Lower lobe of right lung (tissue), 2 donors: ENCODE results near the gene SH3GL1. TPM values are rescaled to one million over a fixed set of nuclear protein-coding genes. Genes with fewer than 3 reads are reported as not detected.

Experiments used
- ATAC-seq, 2 donors: fragments of 200-7000 bp; cut with Tn5 transposase; one replicate each; pipeline ENCODE4 v1.9.1; 2020 to 2022; ENCODE audit warnings: mild to moderate bottlenecking in 2 of 2, moderate library complexity in 2 of 2
- DNase-seq: peaks from one replicate; pipeline ENCODE4 v3.0.0-alpha.2; 2020
- H3K27ac ChIP-seq: fragments of 200-600 bp; one replicate; pipeline ENCODE4 v1.8.0; 2022
- H3K27me3 ChIP-seq: fragments of 200-600 bp; one replicate; pipeline ENCODE4 v1.8.0; 2022; ENCODE audit warnings: low read depth
- H3K36me3 ChIP-seq: fragments of 200-600 bp; one replicate; pipeline ENCODE4 v1.8.0; 2022; ENCODE audit warnings: mild to moderate bottlenecking
- H3K4me1 ChIP-seq: fragments of 200-600 bp; one replicate; pipeline ENCODE4 v1.8.0; 2022
- H3K4me3 ChIP-seq: fragments of 200-600 bp; one replicate; pipeline ENCODE4 v1.8.0; 2022; ENCODE audit warnings: mild to moderate bottlenecking
- H3K9me3 ChIP-seq: fragments of 200-600 bp; one replicate; pipeline ENCODE4 v1.8.0; 2022
- intact Hi-C: fragments of 100-400 bp; cut with DNase I; formaldehyde crosslinking; loops from one replicate; pipeline ENCODE4 v1.11.0; 2022
- total RNA-seq: library from RNA; stranded (reverse); fragmentation: NEBNext Ultra II Directional; extraction: Animal tissue kit (Norgen Biotek cat#: 25700); gene quantifications from one replicate; pipeline ENCODE4 v1.2.1, GENCODE V29; 2021
- TF ChIP-seq, protein P1 (sequence below): fragments of 200-600 bp; IDR thresholded peaks from one replicate; pipeline ENCODE4 v1.8.0; 2022; ENCODE audit warnings: antibody characterized with exemption, mild to moderate bottlenecking
- donor health status: DM: no; HTN: yes; CAD: no; lungs with severe emphysema.

SH3GL1 gene
- total RNA-seq, 1 donor from 2014 or later, result 44.3 TPM

DNA sequence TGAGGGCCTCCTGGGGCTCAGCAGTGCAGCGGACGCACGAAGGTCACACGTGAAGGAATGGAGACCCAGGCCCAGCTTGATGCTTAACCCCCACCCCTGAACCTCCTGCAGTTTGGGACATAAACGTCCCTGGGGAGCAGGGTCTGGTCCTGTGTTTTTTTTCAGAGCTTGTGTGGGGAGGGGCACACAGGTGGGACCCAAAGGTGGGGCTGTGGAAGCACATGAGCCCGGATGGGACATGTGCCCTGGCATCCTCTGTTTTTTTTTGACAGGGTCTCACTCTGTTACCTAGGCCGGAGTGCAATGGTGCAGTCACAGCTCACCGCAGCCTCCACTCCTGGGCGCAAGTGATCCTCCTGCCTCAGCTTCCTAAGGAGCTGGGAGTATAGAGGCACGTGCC lies 36.8 kb upstream of the SH3GL1 start:
- Histone ChIP-seq H3K4me3 (no peak overlapping the region), H3K27me3 (no peaks in the 10 kb centered on the region), H3K36me3 (peaks cover 19% of the 10 kb centered on the region), H3K9me3 (no peaks in the 10 kb centered on the region), H3K27ac (no peak overlapping the region), H3K4me1 (peaks cover 2% of the 10 kb centered on the region)
- ATAC-seq (no peak), DNase-seq (no peak)
- intact Hi-C loops, result no loop called here
- TF ChIP-seq, protein P1, sequence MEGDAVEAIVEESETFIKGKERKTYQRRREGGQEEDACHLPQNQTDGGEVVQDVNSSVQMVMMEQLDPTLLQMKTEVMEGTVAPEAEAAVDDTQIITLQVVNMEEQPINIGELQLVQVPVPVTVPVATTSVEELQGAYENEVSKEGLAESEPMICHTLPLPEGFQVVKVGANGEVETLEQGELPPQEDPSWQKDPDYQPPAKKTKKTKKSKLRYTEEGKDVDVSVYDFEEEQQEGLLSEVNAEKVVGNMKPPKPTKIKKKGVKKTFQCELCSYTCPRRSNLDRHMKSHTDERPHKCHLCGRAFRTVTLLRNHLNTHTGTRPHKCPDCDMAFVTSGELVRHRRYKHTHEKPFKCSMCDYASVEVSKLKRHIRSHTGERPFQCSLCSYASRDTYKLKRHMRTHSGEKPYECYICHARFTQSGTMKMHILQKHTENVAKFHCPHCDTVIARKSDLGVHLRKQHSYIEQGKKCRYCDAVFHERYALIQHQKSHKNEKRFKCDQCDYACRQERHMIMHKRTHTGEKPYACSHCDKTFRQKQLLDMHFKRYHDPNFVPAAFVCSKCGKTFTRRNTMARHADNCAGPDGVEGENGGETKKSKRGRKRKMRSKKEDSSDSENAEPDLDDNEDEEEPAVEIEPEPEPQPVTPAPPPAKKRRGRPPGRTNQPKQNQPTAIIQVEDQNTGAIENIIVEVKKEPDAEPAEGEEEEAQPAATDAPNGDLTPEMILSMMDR, result no peak

DNA sequence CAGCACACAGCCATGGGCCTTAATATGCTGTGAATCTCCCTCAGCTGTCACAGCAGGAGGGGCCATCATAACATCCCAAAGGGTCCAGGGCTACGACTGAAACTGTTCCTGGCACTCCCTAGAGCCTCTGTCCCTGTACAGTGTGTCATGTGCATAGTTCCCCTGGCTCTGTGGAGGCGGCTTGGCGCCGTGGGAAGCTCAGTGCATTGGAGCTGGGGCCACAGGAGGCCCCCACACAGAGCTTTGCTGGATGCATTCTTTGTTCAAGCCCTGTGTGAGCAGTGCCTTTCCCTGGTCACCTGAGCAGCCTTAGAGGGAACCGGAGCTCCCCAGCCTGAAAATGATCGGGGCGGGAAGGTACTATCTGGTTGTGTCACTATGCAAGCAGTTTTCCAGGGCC lies 35.9 kb upstream of the SH3GL1 start:
- no peaks in the 10 kb centered on the region for H3K27me3 ChIP-seq
- intact Hi-C loops, result no loop called here
- H3K36me3 ChIP-seq, result peaks cover 26% of the 10 kb centered on the region
- DNase-seq (no peak), ATAC-seq (no peak)
- H3K27ac ChIP-seq, result no peak overlapping the region
- H3K9me3 ChIP-seq, result no peaks in the 10 kb centered on the region
- H3K4me3 ChIP-seq, result no peak overlapping the region
- TF ChIP-seq, protein P1, result no peak
- H3K4me1 ChIP-seq, result peaks cover 10% of the 10 kb centered on the region

DNA sequence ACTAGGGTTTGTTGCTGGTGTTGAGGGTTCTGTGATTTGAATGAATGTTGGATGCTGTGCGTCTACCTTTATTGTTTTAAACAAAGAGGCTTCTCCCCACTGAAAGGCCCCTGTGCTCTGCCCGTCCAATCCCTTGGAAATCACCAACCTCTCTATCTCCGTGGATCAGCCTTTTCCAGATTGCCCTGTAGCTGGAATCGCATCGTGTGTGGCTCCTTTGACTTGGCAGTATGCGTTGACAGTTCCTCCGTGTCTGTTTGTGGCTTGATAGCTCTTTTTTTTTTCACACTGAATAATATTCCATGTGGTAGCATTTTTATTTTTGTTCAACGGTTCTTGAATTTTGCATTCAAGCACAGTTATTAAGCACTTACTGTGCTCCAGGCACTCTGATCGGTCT lies 34.0 kb upstream of the SH3GL1 start:
- DNase-seq (no peak), ATAC-seq (no peak)
- no peaks in the 10 kb centered on the region for H3K27me3 ChIP-seq
- H3K4me3 ChIP-seq, result no peak overlapping the region
- H3K36me3 ChIP-seq, result peaks cover 38% of the 10 kb centered on the region
- peaks cover 22% of the 10 kb centered on the region for H3K4me1 ChIP-seq
- H3K9me3 ChIP-seq, result no peaks in the 10 kb centered on the region
- TF ChIP-seq, protein P1, result no peak
- H3K27ac ChIP-seq, result no peak overlapping the region
- intact Hi-C loops, result no loop called here

GRCh38 chr19:4432918-4433506 lies 32.7 kb upstream of the SH3GL1 start:
- no peak for DNase-seq

GRCh38 chr19:4431808-4432674 lies 31.7 kb upstream of the SH3GL1 start:
- no peaks in the 10 kb centered on the region for H3K27me3 ChIP-seq
- no peak overlapping the region for H3K4me3 ChIP-seq
- no peak overlapping the region for H3K27ac ChIP-seq
- intact Hi-C loops, result no loop called here
- ATAC-seq (peak; percentile 68 to 74), DNase-seq (peak; percentile 76)
- H3K4me1 ChIP-seq, result peaks cover 22% of the 10 kb centered on the region
- TF ChIP-seq, protein P1, result no peak
- peaks cover 40% of the 10 kb centered on the region for H3K36me3 ChIP-seq
- no peaks in the 10 kb centered on the region for H3K9me3 ChIP-seq

More at GRCh38 chr19:4432918-4433506, 32.7 kb upstream of the SH3GL1 start:
- Histone ChIP-seq H3K4me1 (peaks cover 22% of the 10 kb centered on the region), H3K36me3 (peaks cover 40% of the 10 kb centered on the region), H3K9me3 (no peaks in the 10 kb centered on the region), H3K27ac (no peak overlapping the region), H3K27me3 (no peaks in the 10 kb centered on the region), H3K4me3 (no peak overlapping the region)
- intact Hi-C loops, result no loop called here
- ATAC-seq, result no peak
- TF ChIP-seq, protein P1, result no peak
